Epidermal melanocyte (primary cell): ENCODE data around the gene ZBTB40.

Source experiments
- DNase-seq: peaks from one replicate; pipeline ENCODE4 v3.0.0; 2011; ENCODE audit warnings: low spot score; ENCODE audit not compliant: insufficient read length

The ZBTB40 gene

GRCh38 chr1:22502202-22502601 lies 50.6 kb downstream of the ZBTB40 start:
- DNase-seq: no peak

GRCh38 chr1:22503721-22504410 lies 52.2 kb downstream of the ZBTB40 start:
- DNase-seq: peak; percentile 36

- DNase-seq: no peak
These were observed 54.6 kb downstream of the ZBTB40 start for GRCh38 chr1:22506130-22506692.

GRCh38 chr1:22507587-22507986 lies 55.9 kb downstream of the ZBTB40 start:
- DNase-seq: no peak

GRCh38 chr1:22508329-22508728 lies 56.7 kb downstream of the ZBTB40 start:
- no peak for DNase-seq

GRCh38 chr1:22508991-22509390 lies 57.3 kb downstream of the ZBTB40 start:
- DNase-seq: no peak

- DNase-seq: no peak
These were observed 58.2 kb downstream of the ZBTB40 start for GRCh38 chr1:22509815-22510214.

GRCh38 chr1:22512873-22513272 lies 61.2 kb downstream of the ZBTB40 start:
- DNase-seq: no peak

GRCh38 chr1:22516906-22517571 lies 65.4 kb downstream of the ZBTB40 start:
- DNase-seq: no peak

- no peak for DNase-seq
These were observed 66.3 kb downstream of the ZBTB40 start for GRCh38 chr1:22517956-22518355.

GRCh38 chr1:22518379-22518778 lies 66.7 kb downstream of the ZBTB40 start:
- no peak for DNase-seq

GRCh38 chr1:22520871-22521270 lies 69.2 kb downstream of the ZBTB40 start:
- DNase-seq: no peak

- DNase-seq: no peak
These were observed 70.0 kb downstream of the ZBTB40 start for GRCh38 chr1:22521692-22522091.

GRCh38 chr1:22522221-22522743 lies 70.6 kb downstream of the ZBTB40 start:
- no peak for DNase-seq

GRCh38 chr1:22524481-22524880 lies 72.8 kb downstream of the ZBTB40 start:
- DNase-seq: no peak

GRCh38 chr1:22525211-22525610 lies 73.6 kb downstream of the ZBTB40 start:
- no peak for DNase-seq

- DNase-seq: no peak
These were observed 74.0 kb downstream of the ZBTB40 start for GRCh38 chr1:22525646-22526045.

- no peak for DNase-seq
These were observed 74.4 kb downstream of the ZBTB40 start for GRCh38 chr1:22526098-22526497.

GRCh38 chr1:22526677-22527076 lies 75.0 kb downstream of the ZBTB40 start:
- DNase-seq: no peak

GRCh38 chr1:22527122-22527521 lies 75.5 kb downstream of the ZBTB40 start:
- DNase-seq: no peak

GRCh38 chr1:22527555-22528296 lies 76.1 kb downstream of the ZBTB40 start:
- DNase-seq: no peak

- no peak for DNase-seq
These were observed 76.8 kb downstream of the ZBTB40 start for GRCh38 chr1:22528451-22528850.
